HG02981 (cell line): ENCODE measurements around the gene IFIT1B.
"Not testable (repeated sequence)": the region's sequence is repeated elsewhere in the genome, so short reads cannot be mapped to it uniquely, and the experiment has no call there.

Experiments
- ATAC-seq: cut with Tn5 transposase; IDR thresholded peaks from one replicate; pipeline ENCODE4 v1.9.1; 2021; ENCODE audit warnings: mild to moderate bottlenecking, moderate library complexity; ENCODE audit not compliant: unreplicated experiment

Gene IFIT1B

GRCh38 chr10:89374713-89375141, 3.1 kb upstream of the IFIT1B start:
- no peak for ATAC-seq

GRCh38 chr10:89379103-89379502, 1.2 kb downstream of the IFIT1B start:
- no peak for ATAC-seq

- no peak for ATAC-seq
Observed at GRCh38 chr10:89382757-89383156, 4.9 kb downstream of the IFIT1B start.

- ATAC-seq = no peak
Observed at GRCh38 chr10:89384474-89385340, 6.9 kb downstream of the IFIT1B start.

- no peak for ATAC-seq
Observed at GRCh38 chr10:89388806-89389205, 10.9 kb downstream of the IFIT1B start.

- no peak for ATAC-seq
Observed at GRCh38 chr10:89389254-89389653, 11.4 kb downstream of the IFIT1B start.

GRCh38 chr10:89390476-89391225, 12.8 kb downstream of the IFIT1B start:
- ATAC-seq = no peak

- ATAC-seq = not testable (repeated sequence)
Observed at GRCh38 chr10:89391226-89391576, 13.3 kb downstream of the IFIT1B start.

- peak; percentile 78 for ATAC-seq
Observed at GRCh38 chr10:89391907-89392756, 14.3 kb downstream of the IFIT1B start, which contains the start of gene IFIT1. Gene IFIT1 (plus strand): TSS chr10:89392623. CDS start chr10:89392713, 90 bp downstream.

- no peak for ATAC-seq
Observed at GRCh38 chr10:89392974-89393373, 15.1 kb downstream of the IFIT1B start.

GRCh38 chr10:89393898-89394297, 16.0 kb downstream of the IFIT1B start:
- no peak for ATAC-seq

- ATAC-seq = no peak
Observed at GRCh38 chr10:89395141-89395540, 17.3 kb downstream of the IFIT1B start.

- no peak for ATAC-seq
Observed at GRCh38 chr10:89398003-89398749, 20.3 kb downstream of the IFIT1B start.

- no peak for ATAC-seq
Observed at GRCh38 chr10:89399956-89400355, 22.1 kb downstream of the IFIT1B start.

GRCh38 chr10:89403043-89403442, 25.2 kb downstream of the IFIT1B start:
- no peak for ATAC-seq

GRCh38 chr10:89404104-89405047, 26.5 kb downstream of the IFIT1B start:
- no peak for ATAC-seq

GRCh38 chr10:89406178-89406577, 28.3 kb downstream of the IFIT1B start:
- not testable (repeated sequence) for ATAC-seq

GRCh38 chr10:89407792-89408191, 29.9 kb downstream of the IFIT1B start:
- ATAC-seq = not testable (repeated sequence)

- ATAC-seq = not testable (repeated sequence)
Observed at GRCh38 chr10:89409282-89409681, 31.4 kb downstream of the IFIT1B start.
